GM18873 (cell line): ENCODE measurements around the gene YBEY.
"Not testable (repeated sequence)": the region's sequence is repeated elsewhere in the genome, so short reads cannot be mapped to it uniquely, and the experiment has no call there.

Experiments
- ATAC-seq: cut with Tn5 transposase; IDR thresholded peaks from one replicate; pipeline ENCODE4 v1.9.1; 2021; ENCODE audit warnings: mild to moderate bottlenecking, moderate library complexity, moderate number of reproducible peaks; ENCODE audit not compliant: unreplicated experiment, low FRiP score

The YBEY gene, protein sequence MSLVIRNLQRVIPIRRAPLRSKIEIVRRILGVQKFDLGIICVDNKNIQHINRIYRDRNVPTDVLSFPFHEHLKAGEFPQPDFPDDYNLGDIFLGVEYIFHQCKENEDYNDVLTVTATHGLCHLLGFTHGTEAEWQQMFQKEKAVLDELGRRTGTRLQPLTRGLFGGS

DNA sequence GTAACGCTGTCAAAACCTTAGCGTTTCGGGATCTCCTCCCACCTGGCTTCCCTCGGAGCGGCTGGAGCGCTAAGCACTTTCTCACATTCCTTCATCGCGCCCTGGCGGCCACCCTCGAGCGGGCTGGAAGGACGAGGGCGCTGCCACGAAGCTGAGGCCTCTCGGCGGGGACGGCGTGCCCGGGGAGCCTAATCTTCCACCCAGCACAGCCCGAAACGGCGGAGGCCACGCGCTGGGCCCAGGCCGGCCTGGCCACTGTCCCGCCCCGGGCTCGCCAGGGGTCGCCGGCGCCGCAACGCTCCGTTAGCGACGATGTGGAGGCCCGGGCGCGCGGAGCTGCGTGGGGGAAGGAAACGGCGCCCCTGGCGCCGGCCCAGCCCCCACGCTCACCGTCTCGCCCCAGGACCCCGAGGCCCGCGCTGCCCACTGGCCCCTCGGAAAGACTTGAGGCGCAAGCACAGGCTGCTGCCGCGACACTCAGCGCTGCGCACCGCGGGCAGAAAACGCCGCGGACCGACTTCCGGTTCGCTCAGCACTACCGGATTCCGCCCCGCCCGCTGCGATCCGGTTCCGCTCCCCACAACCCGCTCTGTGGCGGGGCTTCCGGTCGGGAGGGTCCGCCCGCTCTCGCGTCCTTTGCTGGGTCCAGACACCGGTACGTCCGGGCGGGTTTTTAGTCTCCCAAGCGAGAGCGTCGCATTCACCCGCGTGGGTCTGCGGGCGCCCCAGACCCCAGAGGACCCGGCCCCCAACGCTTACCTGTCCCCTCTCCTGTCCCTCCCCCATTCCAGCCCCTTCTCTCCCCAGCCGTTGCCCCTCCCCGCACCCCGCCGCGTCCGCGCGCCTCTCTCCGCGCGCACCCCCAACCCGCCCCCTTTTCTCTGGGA is at the start of gene YBEY:
Gene YBEY, plus strand, starts transcription at position 582 of the 887 bp plus-strand sequence. CDS start 572 bp downstream, outside the sequence.
- ATAC-seq = peak; percentile 78

- no peak for ATAC-seq
These were observed 48.7 kb upstream of the YBEY start for GRCh38 chr21:46237474-46237873.

DNA sequence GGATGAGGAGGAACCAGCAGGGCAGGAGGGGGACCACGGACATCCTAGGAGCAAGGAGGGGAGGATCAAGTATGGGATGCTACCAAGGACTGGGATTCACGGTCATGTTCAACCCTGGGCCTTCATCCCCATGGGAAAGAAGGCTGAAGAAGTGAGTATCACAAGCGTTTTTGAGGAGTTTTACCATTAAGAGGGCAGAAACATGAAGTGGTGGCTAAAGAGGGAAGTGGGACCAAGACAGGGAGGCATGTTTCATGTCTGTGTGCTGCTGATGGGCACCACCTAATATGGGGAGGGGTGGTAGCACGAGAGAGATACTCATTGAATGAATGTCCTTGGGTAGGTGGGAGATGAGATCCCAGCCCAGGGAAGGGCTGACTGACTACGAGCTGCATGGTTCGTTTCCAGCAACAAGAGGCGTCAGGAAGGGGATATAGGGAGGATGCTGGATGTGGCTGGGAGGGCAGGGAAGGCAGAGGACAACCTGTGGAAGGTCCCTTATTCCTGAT is 46.3 kb upstream of the YBEY start:
- ATAC-seq = no peak

- not testable (repeated sequence) for ATAC-seq
These were observed 44.6 kb upstream of the YBEY start for GRCh38 chr21:46241577-46241976.

GRCh38 chr21:46243325-46243724 is 42.8 kb upstream of the YBEY start:
- ATAC-seq = no peak

GRCh38 chr21:46243960-46244361 is 42.2 kb upstream of the YBEY start:
- ATAC-seq = no peak

DNA sequence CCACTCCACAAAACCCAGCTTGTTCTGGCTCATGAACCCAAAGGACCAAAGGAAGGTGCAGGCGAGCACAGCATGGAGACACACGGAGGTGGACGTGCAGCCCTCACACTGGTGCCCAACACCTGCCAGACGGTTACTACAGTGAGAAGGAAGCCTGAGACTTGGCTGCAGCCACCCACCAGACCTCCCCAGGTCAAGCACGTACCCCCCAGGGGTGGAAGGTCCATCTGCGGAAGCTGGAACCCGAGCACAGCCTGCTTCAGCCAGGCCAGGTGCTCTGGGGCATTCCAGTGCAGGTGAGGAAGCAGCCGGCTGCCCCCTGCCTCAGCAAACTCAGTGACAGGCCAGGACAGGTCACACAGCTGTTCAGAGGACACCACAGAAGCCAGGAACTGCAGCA is 41.5 kb upstream of the YBEY start:
- ATAC-seq = no peak

DNA sequence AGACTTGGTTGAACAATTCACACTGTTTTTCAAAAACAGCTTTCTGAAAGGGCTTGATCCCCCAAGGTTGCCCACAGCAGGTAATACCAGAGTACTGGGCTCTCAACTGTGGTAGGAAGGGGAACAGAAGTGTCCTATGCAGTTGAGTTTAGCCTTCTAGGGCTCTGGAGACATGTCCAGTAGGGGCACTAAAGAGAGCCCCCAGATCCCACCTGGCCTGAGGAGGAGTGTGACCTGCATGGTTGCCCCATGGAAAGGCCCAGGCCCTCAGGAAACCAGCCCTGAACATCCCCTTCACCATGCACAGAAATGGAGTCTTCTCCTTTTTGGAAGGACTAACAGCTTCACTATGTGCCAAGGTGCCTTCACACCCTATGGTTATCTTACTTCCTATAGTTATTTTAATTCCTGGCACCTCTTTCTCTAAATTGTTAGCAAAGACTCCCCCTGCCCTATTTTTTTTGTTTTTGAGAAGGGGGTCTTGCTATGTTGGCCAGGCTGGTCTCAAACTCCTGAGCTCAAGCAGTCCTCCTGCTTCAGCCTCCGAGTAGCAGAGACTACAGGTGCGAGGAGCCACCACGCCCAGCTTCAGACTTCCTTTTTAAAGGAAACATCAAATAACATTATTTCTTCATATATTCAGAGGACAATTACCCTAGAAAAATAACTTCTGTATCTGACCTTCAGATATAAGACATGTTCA is 40.8 kb upstream of the YBEY start:
- no peak for ATAC-seq

GRCh38 chr21:46246345-46246744 is 39.8 kb upstream of the YBEY start:
- no peak for ATAC-seq

DNA sequence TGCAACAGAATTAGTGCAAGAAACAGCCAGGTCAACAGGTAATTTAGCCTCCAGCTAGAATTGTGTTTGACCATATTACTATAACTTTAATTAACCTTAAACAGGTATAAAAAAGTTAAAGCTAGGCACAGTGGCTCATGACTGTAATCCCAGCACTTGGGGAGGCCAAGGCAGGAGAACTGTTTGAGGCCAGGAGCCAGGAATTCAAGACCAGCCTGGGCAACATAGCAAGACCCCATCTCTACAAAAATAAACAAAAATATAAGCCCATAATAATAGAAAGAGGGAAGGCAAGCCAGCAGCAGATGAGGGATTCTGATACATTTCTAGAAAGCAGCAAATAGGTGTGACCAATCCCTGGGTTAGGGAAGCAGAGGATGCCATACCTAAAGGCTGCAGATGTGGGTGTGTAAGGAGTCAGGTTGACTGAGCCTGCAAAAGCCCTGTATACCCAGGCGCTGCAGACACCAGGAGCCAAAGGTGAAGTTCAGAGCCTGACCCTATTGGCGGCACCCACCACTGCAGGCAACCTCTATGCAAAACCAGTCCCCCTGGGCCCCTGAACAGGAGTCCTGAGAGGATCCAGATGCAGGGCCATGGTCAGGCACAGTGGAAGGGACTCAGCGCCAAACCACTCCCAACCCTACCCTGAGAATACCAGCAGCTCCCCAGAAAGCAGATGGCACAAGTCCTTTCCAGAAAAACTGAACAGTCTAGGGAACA is 38.3 kb upstream of the YBEY start:
- ATAC-seq = no peak

DNA sequence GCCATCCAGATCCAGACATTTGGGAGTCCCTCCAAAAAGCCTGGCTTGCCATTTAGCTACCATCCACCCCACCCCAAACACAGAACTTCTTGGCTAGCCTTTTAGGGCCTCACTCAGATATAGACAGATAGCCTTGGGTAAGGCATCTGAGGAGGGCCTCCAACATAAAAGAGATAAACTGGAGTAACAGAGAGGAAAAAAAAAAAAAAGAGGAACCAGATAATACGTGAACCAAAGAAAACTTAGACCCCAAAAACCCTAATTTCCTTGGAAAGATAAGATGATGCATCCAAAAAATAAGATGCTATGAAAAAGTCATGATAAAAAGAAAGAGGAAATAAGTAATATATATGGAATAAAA is 37.7 kb upstream of the YBEY start:
- ATAC-seq = no peak

GRCh38 chr21:46248827-46249226 is 37.3 kb upstream of the YBEY start:
- no peak for ATAC-seq

DNA sequence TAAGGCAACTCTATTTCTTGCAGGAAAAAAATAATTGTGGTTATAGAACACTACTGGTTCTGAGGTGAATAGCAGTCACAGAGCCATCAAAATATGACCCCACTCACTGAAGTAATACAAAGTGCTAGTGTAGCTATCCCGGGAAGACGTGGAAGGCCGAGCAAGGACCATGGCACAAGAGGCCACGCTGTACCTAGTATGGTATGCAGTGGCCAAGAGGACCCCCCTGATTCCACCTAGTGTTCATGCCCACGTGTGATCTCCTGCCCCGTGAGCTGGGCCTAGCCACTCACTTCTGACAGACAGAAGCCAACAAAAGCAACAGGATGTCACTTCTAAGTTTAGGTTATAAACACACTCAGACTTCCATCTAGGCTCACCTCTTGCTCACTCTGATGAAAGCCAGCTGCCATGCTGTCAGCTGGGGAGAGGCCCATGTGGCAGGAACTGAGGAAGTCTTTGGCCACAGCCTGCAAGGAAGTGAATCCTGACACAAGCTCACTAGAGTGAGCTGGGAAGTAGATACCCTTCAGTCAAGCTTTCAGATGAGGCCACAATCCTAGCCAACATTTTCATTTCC is 35.9 kb upstream of the YBEY start:
- ATAC-seq = no peak

GRCh38 chr21:46252840-46253239 is 33.3 kb upstream of the YBEY start:
- ATAC-seq = no peak

DNA sequence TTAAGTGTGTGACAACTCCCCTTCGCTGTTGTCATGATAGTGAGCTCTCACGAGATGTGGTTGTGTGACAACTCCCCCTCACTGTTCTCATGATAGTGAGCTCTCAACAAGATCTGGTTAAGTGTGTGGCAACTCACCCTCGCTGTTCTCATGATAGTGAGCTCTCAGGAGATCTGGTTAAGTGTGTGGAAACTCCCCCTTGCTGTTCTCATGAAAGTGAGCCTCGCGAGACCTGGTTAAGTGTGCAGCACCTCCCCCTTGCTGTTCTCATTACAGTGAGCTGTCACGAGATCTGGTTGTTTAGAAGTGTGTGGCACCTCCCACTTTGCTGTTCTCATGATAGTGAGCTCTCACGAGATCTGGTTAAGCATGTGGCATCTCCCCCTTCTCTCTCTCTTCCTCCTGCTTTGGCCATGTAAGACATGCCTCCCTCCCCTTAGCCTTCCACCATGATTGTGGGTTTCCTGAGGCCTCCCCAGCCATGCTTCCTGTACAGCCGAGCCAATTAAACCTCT is 32.5 kb upstream of the YBEY start:
- ATAC-seq = no peak

DNA sequence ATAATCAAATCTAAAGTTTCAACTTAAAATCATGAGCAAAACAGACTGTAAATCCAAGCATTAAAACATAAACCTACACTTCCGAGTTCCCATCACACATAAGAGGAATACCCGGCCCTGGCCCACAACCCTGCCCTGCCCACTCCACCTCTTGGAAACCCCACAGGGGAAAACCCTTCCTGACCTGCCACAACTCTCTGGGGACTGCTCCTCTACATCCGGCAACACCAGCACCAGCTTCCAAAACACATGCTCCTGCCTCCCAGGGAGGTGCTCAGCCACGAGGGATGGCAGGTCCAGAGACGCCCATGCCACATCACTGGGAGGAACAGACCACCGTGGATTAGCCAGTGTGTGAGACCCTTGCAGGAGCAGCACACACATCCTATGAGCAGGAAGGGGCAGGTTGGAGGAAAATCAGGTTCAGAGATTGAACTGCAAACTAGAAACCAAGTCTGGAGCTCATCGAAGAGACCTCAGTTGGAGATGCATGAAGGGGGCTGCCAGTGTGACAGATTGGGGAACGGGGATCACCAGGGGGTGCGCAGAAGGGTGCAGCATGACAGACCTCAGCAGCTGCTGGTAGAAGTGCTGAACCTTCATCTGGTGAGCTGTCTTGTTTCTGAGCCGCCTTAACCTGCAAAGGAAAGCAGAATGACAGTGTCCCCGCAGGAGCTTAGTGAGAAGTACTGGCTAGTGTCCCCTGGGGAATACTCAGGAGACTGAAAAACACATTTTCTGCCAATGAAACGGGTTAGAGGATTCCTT is 31.8 kb upstream of the YBEY start:
- no peak for ATAC-seq

GRCh38 chr21:46255166-46255565 is 31.0 kb upstream of the YBEY start:
- no peak for ATAC-seq

- no peak for ATAC-seq
These were observed 30.3 kb upstream of the YBEY start for GRCh38 chr21:46255758-46256337.

- ATAC-seq = no peak
These were observed 29.6 kb upstream of the YBEY start for GRCh38 chr21:46256501-46256994.
